ENCODE measurements around the gene CAT.
A peak's percentile ranks its signal among the peaks of the same experiment; 100 is the strongest.

The CAT gene

DNA sequence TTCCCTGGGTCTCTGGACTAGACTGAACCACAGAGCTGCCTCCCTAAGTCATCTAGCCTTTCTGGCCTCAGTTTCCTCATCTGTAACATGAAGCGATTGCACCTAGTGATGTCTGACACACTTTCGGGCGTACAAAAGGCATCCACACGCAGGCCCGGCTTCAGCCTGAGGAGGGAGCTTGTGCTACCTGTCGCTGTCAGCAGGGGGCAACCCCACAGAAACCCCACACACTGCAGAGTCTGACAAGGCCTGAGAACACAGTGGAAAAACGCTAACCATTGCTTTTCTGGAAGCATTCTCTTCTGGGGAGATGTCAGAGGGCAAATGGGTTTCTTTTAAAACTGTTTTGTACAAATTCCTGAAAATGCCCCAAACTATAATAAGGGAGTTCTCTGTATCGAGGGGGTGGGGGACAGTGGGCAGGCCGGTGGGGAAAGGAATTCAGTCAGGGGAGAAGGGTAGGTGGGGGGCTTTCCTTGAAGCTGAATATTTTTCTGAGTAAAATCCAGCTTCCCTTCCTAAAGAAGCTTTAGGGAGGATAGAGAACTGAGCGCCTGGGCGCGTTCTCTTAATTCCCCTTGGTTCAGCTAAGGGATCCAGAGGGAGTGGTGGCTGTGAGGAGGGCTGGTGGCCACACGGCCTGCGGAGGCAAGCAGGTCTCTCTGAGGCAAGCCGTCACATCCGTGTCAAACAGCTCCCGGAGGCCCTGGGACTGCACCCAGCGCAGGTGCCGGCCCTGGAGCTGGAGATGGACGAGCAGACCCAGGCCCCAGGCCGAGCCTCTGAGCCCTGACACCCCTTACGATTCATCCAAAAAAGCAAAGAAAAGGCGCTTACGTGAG is 74.3 kb downstream of the CAT start:
- H3K27ac ChIP-seq, result peak overlapping the region; percentile 62
- no peak for TF ChIP-seq ZFX (IDR thresholded peaks at IDR 0.05; ENCODE audit: borderline replicate concordance)
- TF ChIP-seq, protein P1, sequence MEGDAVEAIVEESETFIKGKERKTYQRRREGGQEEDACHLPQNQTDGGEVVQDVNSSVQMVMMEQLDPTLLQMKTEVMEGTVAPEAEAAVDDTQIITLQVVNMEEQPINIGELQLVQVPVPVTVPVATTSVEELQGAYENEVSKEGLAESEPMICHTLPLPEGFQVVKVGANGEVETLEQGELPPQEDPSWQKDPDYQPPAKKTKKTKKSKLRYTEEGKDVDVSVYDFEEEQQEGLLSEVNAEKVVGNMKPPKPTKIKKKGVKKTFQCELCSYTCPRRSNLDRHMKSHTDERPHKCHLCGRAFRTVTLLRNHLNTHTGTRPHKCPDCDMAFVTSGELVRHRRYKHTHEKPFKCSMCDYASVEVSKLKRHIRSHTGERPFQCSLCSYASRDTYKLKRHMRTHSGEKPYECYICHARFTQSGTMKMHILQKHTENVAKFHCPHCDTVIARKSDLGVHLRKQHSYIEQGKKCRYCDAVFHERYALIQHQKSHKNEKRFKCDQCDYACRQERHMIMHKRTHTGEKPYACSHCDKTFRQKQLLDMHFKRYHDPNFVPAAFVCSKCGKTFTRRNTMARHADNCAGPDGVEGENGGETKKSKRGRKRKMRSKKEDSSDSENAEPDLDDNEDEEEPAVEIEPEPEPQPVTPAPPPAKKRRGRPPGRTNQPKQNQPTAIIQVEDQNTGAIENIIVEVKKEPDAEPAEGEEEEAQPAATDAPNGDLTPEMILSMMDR (IDR thresholded peaks at IDR 0.05), result peak; percentile 91

DNA sequence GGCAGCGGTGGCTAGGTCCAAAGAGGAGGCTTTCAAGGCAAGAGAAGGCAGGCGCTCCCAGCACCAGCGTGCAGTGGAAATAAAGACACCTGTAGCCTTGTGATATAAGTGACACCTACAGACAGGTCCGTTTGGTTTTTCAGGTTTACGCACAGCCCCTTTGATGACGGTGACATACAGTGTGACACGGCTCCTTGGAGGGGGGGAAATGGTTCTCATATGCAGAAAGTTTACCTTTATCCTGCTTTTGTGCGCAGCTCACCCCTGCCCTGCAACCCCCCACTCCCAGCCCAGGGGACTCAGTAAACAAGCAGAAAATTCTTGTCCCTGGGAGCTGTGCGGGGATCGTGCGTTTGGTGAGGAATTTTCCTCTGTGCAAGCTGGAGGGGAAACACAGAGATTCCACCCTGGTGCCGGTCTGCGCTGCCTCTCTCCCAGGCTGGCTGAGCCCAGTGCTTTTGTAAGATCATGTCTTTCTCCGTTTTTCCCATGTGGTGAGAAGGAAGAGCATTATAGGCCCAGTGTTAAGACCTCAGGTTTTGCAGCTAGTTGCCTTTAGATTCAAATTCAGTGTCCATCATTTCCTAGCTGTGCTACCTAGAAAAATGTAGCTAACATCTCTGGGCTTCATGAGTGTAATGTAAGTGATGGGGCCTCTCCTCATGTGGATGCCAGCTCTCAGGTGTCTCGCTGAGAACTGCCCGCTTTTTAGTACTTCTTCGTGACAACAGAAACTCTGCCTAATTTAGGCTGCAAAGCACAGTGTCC is 75.1 kb downstream of the CAT start, which contains the start of gene ELF5:
Gene ELF5 (minus strand): TSS at position 113 of the 768 bp plus-strand sequence. CDS start 8,045 bp downstream, outside the sequence.
- peak within 1 kb of the TSS; percentile 62 for H3K27ac ChIP-seq
- TF ChIP-seq, protein P1 (IDR thresholded peaks at IDR 0.05), result no peak
- no peak for TF ChIP-seq ZFX (IDR thresholded peaks at IDR 0.05; ENCODE audit: borderline replicate concordance)

DNA sequence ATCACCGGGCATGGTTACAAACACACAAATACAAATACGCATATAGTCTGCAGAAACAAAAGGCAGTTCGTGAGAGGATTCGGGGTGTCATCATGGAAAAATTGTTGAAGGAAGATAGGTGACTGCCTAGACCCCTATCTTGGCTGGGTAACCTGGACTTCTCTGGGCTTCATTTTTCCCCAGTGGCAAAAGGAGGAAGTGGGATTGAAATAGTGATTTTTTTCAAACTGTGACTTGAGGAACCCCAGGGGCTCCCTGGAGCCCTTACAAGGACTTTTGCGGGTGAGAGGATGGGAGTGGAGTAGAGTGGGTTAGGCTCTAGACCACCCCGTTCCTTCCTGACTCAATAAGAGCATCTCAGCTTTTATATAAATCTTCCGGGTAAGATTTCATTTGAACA is 75.9 kb downstream of the CAT start:
- H3K27ac ChIP-seq, result no peak overlapping the region
- TF ChIP-seq ZFX (IDR thresholded peaks at IDR 0.05; ENCODE audit: borderline replicate concordance), result no peak
- TF ChIP-seq, protein P1 (IDR thresholded peaks at IDR 0.05), result no peak

DNA sequence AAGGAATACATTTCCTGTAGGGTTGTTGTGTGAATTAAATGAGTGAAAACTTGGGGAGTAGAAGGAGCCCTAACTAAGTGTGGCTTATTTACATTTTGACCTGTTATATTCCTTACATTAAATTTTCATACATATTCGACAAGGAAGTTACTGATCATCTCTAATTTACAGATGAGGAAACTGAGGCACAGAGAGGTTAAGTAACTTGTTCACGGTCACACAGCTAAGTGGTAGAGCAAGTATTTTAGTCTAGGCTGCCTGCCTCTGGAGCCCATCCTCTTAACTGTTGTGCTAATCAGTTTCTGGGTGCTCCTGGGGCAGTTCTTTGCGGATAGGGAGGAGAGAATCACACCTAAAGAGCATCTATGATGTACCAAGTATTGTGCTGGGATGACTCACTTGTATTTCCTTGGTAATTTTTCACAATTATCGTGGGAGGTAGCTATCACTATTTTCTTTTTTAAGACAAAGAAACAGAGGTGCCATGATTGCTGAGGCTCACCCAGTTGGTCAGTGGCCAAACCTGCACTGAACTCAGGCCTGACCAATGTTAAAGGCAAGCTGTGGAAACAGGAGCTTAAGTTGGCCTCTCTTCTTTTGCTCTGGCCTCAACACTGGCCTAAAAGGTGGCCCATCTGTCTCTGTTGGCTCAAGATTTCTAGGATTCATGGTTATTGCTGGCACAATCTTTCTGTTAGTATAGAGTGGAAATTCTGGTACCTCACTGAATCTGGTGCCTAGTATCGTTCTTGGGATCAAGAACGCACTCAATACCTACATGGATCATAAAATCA is 77.7 kb downstream of the CAT start:
- no peak overlapping the region for H3K27ac ChIP-seq
- TF ChIP-seq ZFX (IDR thresholded peaks at IDR 0.05; ENCODE audit: borderline replicate concordance), result no peak
- TF ChIP-seq, protein P1 (IDR thresholded peaks at IDR 0.05), result no peak

DNA sequence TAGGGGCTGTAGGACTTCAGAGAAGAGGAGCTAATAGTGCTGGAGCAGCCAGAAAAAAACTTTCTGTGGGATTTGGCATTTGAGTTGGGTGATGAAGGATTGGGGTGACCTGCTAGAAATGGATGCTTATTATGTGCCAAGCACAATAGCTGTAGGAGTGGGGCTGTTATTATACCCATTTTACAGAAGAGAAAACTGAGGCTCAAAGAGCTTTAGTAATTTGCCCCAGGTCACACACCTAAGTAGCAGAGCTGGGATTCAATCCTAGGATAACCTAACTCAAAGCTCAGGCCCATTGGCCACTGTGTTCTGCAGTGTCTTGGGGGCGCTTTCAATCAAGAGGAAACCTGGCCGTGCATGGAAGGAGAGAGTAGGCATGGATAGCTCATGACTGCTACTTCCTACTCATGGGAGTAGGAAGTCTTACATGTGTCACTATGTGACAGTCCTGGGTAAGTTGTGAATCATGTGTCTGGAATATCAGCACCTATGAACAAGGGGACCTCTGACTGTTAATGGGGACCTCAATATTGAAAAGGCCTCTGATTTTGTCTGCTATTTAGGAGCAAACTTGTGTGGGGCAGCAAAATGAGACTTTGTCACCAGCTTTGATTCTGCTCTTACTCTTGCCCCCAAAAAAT is 81.0 kb downstream of the CAT start:
- H3K27ac ChIP-seq, result no peak overlapping the region
- TF ChIP-seq, protein P1 (IDR thresholded peaks at IDR 0.05), result no peak
- no peak for TF ChIP-seq ZFX (IDR thresholded peaks at IDR 0.05; ENCODE audit: borderline replicate concordance)

DNA sequence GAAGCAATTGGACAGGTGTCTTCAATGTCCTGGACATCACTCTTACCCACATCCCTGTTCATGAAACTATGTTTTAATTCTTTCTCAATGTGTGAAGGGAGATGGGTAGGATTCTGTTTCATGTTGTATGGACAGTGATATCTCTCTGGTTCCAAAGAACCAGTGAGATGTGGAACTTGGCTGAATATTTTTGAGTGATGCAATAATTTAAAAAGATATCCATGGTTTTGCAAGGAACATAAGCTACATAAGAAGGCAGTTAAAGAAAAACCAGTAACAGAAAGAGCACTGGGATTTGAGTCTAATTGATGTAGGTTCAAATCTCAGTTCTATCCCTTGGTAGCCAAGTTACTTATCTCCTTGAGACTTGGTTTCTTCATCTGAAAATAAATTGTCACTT is 82.5 kb downstream of the CAT start:
- H3K27ac ChIP-seq, result no peak overlapping the region
- TF ChIP-seq ZFX (IDR thresholded peaks at IDR 0.05; ENCODE audit: borderline replicate concordance), result no peak
- TF ChIP-seq, protein P1 (IDR thresholded peaks at IDR 0.05), result no peak

All from 22Rv1 (cell line).